GM19455 (cell line): ENCODE results near the gene BAG1.

Experiments used
- ATAC-seq: cut with Tn5 transposase; IDR thresholded peaks from one replicate; pipeline ENCODE4 v1.9.1; 2021; ENCODE audit not compliant: unreplicated experiment

Gene BAG1

DNA sequence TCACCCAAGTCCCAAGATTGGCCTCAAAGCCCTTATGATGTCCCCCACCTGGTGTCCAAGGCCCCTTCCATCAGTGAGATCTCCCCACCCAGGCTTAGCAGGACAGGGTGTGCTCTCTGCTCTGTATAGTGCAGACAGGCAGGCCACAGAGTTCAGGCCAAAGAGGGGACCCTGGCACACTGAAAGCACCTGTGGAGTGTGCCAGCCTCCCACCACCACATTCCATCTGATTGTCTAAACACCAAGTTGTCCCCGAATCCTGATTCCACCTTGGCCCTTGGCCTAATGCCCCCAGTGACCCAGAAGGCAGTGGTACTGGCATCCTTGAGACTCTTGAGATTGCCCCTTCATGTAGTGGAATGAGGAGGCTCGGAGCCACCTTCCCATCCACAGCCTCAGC is 19.2 kb downstream of the BAG1 start:
- ATAC-seq = no peak

GRCh38 chr9:33244137-33244784 is 20.2 kb downstream of the BAG1 start:
- ATAC-seq = no peak

DNA sequence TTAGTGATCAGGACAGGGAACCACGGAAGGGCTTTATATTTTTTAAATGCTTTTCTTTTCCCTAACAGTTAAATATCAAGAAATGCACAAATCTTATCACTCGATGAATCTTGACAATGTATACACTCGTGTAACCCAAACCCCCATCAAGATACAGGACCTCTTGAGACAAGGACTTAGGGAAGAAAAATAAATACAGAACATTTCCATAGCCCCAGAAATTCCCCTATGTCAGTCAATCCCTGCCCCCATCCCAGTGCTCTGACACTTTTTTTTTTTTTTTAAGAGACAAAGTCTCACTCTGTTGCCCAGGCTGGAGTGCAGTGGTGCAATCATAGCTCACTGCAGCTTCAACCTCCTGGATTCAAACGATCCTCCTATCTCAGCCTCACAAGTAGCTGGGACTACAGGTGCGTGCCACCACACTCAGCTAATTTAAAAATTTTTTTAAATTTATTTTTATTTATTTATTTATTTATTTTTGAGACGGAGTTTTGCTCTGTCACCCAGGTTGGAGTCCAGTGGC is 21.8 kb downstream of the BAG1 start:
- no peak for ATAC-seq

GRCh38 chr9:33241298-33241697 is 23.2 kb downstream of the BAG1 start:
- ATAC-seq = no peak

DNA sequence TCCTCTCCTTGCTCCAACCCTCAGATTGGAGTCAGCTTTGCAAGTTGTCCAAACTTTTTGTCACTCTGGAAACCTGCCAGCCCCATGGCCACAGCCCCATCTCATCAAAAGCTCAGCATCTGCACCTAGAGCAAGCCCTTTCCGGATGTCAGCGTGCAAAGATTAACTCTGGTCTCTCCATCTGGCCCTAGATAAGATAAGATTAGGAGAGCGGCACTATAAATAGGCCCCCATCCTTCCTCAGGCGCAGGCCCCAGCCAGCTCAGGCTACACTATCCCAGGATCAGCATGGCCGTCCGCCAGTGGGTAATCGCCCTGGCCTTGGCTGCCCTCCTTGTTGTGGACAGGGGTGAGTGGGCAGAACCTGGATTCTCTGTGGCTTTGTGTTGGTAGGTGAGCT is 24.6 kb downstream of the BAG1 start, which contains the start of gene SPINK4:
TSS of gene SPINK4 (plus strand) at position 247 of the 400 bp plus-strand sequence. CDS start at position 289, 42 bp downstream.
- no peak for ATAC-seq

- no peak for ATAC-seq
Observed at GRCh38 chr9:33236571-33236970, 27.9 kb downstream of the BAG1 start.

GRCh38 chr9:33234511-33235467 is 29.7 kb downstream of the BAG1 start:
- ATAC-seq = no peak

- ATAC-seq = no peak
Observed at GRCh38 chr9:33233626-33234342, 30.7 kb downstream of the BAG1 start.

DNA sequence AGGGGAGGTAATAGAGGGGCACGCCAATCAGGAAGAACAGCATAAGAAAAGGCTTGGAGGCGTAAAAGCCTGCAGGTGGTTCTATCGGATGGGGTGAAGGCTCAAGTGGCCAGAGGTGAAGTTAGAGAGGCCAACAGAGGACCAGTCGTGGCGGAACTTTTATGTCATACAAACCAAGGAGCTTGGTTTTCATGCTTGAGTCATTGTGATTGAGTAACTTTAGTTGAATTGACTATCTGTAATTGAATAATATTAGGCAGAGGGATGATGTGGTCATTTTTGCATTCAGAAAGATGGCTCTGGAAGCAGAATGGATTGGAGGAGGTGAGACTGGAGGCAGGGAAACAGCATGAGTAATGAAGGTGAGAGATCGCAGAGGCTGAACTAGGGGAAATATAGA is 31.7 kb downstream of the BAG1 start:
- ATAC-seq = no peak

GRCh38 chr9:33231623-33231942 is 32.9 kb downstream of the BAG1 start:
- no peak for ATAC-seq

DNA sequence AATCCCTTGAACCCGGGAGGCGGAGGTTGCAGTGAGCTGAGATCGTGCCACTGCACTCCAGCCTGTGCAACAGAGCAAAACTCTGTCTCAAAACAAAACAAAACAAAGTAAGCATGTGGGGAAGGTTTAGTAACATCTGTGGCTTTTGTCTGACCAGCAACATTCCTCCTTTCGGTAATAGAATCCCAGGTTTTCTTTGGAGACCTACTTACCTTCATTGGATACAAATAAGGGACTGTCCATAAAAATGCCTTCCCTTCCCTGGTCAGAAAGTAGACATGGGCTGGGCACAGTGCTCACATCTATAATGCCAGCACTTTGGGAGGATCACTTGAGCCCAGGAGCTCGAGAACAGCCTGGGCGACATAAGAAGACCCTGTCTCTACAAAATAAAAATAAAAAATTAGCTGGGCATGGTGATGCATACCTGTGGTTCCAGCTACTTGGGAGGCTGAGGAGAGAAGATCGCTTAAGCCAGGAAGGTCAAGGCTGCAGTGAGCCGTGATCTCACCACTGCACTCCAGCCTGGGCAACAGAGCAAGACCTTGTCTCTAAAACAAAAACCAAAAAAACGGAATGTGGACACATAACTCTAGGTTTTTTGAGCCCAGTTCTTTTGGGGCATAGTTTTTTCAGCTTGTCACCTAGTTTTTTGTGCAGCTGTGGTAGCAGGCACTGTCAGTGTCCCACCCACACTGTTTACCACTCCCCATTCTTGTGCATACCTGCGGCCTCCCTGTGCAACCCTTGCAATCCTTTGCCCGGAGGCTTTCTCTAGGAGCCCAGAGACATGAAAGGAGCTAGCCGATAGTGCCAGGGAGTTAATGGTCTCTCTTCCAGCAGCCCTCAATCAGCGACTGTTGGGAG is 33.5 kb downstream of the BAG1 start:
- ATAC-seq = no peak

GRCh38 chr9:33229359-33230114 is 35.0 kb downstream of the BAG1 start:
- no peak for ATAC-seq

- ATAC-seq = no peak
Observed at GRCh38 chr9:33228606-33229005, 35.9 kb downstream of the BAG1 start.

- no peak for ATAC-seq
Observed at GRCh38 chr9:33227741-33228140, 36.8 kb downstream of the BAG1 start.

DNA sequence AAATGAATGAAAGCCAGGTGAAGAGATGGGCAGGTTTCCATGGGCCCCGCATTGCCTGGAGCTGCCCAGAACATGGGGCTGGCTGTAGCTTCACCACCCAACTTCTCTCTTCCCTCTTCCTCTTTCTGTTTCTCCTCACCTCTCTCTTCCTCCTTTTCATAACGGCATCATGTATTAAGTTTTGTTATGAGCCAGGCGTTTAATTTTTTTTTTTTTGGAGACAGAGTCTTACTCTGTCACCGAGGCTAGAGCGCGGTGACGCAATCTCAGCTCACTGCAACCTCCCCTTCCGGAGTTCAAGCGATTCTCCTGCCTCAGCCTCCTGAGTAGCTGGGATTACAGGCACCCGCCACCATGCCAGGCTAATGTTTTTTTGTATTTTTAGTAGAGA is 37.5 kb downstream of the BAG1 start:
- ATAC-seq = peak; percentile 63

DNA sequence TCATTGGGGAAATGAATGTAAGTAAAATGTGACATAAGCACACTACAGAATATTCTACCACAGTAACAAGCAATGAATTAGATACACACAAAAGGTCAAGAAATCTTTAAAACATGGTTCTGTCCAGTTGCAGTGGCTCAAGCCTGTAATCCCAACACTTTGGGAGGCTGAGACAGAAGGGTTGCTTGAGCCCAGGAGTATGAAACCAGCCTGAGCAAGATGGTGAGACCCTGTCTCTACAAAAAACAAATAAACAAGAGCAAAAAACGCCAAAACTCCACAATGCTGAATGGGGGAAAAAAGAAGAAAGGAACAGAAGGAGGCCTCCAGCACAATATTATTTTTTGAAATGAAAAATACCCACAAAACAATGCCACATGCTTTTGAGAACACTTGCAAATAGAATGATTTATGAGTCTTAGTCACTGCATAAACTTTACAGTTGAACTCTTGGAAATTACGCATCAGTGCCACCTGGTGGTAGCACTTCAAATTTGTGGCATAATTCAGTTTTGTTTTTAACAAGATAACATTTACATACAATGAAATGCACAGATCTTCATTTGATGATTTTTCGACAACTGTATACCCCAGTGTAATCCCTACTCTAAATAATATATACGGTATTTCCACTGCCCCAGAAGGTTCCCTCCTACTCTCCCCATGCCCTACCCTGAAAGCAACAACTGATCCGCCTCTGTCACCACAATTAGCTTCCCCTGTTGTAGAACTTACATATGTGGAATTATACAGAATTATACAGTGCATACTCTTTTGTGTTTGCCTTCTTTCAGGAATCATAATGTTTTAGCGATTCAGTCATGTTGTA is 39.0 kb downstream of the BAG1 start:
- no peak for ATAC-seq

- ATAC-seq = no peak
Observed at GRCh38 chr9:33223696-33224095, 40.8 kb downstream of the BAG1 start.

GRCh38 chr9:33222031-33222430 is 42.5 kb downstream of the BAG1 start:
- no peak for ATAC-seq

DNA sequence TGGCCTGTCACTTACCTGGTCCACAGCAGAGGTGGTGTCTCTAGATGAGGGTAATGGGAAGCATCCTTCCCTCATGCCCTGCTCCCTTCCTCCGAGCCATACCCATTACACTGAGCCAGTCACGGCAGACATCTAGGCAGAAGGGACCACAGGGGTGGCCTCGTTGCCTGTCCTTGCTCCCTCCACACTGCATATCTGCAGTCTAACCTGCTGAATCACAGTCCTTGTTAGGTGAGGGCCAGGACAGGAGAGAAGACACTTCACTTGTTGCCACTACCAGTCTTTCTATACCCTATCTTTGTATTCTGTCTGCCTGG is 43.0 kb downstream of the BAG1 start:
- ATAC-seq = no peak
